Endothelial cell of umbilical vein (primary cell): ENCODE data around the gene SEMA6A. TPM values are rescaled to one million over a fixed set of nuclear protein-coding genes. Genes with fewer than 3 reads are reported as not detected.

Experiments
- BruUV-seq: library from RNA; stranded (reverse); fragments of 400-500 nt; replicated peaks from 2 replicates; lab custom pipeline; 2021; lab: Mats Ljungman, UMichigan
- CTCF ChIA-PET: fragments of 300-600, 350-600 bp; sonication (Branson Sonifier 250); formaldehyde crosslinking; loops from one replicate; lab custom pipeline; 2021; ENCODE audit warnings: antibody characterized with exemption, inconsistent platforms; lab: Charles Lee
- POLR2A ChIA-PET: fragments of 300-600, 350-600 bp; sonication (Branson Sonifier 250); formaldehyde crosslinking; loops from one replicate; lab custom pipeline; 2021; ENCODE audit warnings: antibody characterized with exemption, inconsistent platforms; lab: Charles Lee
- DNase-seq: peaks from one replicate; pipeline ENCODE4 v3.0.0-alpha.2; 2011; ENCODE audit warnings: low read depth, low spot score
- FAIRE-seq: peaks from 2 replicates; lab custom pipeline; 2011; peaks lifted over from hg19 to GRCh38; lab: Jason Lieb, UNC
- H2AFZ ChIP-seq: 2 replicates; pipeline ENCODE4 v1.6.0; 2012; ENCODE audit warnings: low read depth, low read length, control low read depth, inconsistent platforms
- H3K27ac ChIP-seq: 2 replicates; pipeline ENCODE4 v1.5.1; 2011; ENCODE audit warnings: low read depth, mild to moderate bottlenecking, control low read depth, low read length, moderate library complexity; ENCODE audit not compliant: insufficient read depth
- H3K27me3 ChIP-seq, 2 experiments: 2 replicates each; pipeline versions ENCODE4 v1.6.0 to v1.6.1; 2011; ENCODE audit warnings: low read length in 2 of 2, mixed read lengths in 1 of 2; ENCODE audit not compliant: control insufficient read depth in 2 of 2, insufficient read depth in 2 of 2
- H3K36me3 ChIP-seq, 2 experiments: 2 replicates in 1 of 2; 3 replicates in 1 of 2; pipeline ENCODE4 v1.5.1; 2011; ENCODE audit warnings: low read length in 2 of 2, mild to moderate bottlenecking in 1 of 2, moderate library complexity in 1 of 2; ENCODE audit not compliant: control insufficient read depth in 2 of 2, insufficient read depth in 2 of 2; ENCODE audit errors: extremely low read depth in 1 of 2
- H3K4me1 ChIP-seq: 3 replicates; pipeline ENCODE4 v1.5.1; 2011; ENCODE audit warnings: mild to moderate bottlenecking, low read length; ENCODE audit not compliant: control insufficient read depth, insufficient read depth; ENCODE audit errors: extremely low read depth
- H3K4me2 ChIP-seq: 2 replicates; pipeline ENCODE4 v1.6.1; 2011; ENCODE audit warnings: low read length, control low read depth, mixed read lengths; ENCODE audit not compliant: insufficient read depth
- H3K4me3 ChIP-seq, 3 experiments: fragments of 200-600 bp in 1 of 3; sonication (generic), shearing (Covaris generic) in 1 of 3; replicated peaks in 1 of 3; 2 replicates each; pipeline ENCODE4 v1.5.1; 2011 to 2016; ENCODE audit warnings: control low read depth in 3 of 3, low read length in 3 of 3, mild to moderate bottlenecking in 2 of 3, inconsistent platforms in 1 of 3, low read depth in 1 of 3, moderate library complexity in 1 of 3; ENCODE audit not compliant: insufficient read depth in 1 of 3
- H3K79me2 ChIP-seq: 2 replicates; pipeline ENCODE4 v1.6.0; 2012; ENCODE audit warnings: low read length, inconsistent platforms; ENCODE audit not compliant: control insufficient read depth, insufficient read depth
- H3K9ac ChIP-seq: replicated peaks from 2 replicates; pipeline ENCODE3; 2011; ENCODE audit warnings: low read length, control low read depth; ENCODE audit not compliant: insufficient read depth; ENCODE audit errors: extremely low read depth
- H3K9me1 ChIP-seq: replicated peaks from 3 replicates; pipeline ENCODE4 v1.6.0; 2011; ENCODE audit warnings: mild to moderate bottlenecking, low read length; ENCODE audit not compliant: control insufficient read depth, insufficient read depth; ENCODE audit errors: extremely low read depth
- H3K9me3 ChIP-seq: replicated peaks from 2 replicates; pipeline ENCODE4 v1.5.1; 2012; ENCODE audit warnings: low read length, inconsistent platforms; ENCODE audit not compliant: control insufficient read depth, insufficient read depth
- H4K20me1 ChIP-seq: replicated peaks from 2 replicates; pipeline ENCODE3; 2011; ENCODE audit warnings: mild to moderate bottlenecking, low read length; ENCODE audit not compliant: control insufficient read depth, insufficient read depth; ENCODE audit errors: extremely low read depth
- CTCF ChIP-seq, 2 donors: IDR thresholded peaks; 1 replicate in 1 of 2; 2 replicates in 1 of 2; pipeline ENCODE4 v1.5.1; 2011; ENCODE audit warnings: low read length in 2 of 2, mild to moderate bottlenecking in 2 of 2, moderate library complexity in 2 of 2, control low read depth in 1 of 2, inconsistent platforms in 1 of 2, low read depth in 1 of 2; ENCODE audit not compliant: insufficient read depth in 1 of 2; ENCODE audit errors: extremely low read depth in 1 of 2
- EZH2 ChIP-seq: IDR thresholded peaks from 2 replicates; pipeline ENCODE4 v1.6.1; 2012; ENCODE audit warnings: borderline replicate concordance, low read depth, mild to moderate bottlenecking, moderate library complexity, low read length, inconsistent platforms; ENCODE audit not compliant: severe bottlenecking
- FOS ChIP-seq: IDR thresholded peaks from 2 replicates; pipeline ENCODE4 v1.6.1; 2011; ENCODE audit warnings: mild to moderate bottlenecking, low read length, moderate library complexity, borderline replicate concordance; ENCODE audit not compliant: insufficient read depth
- GATA2 ChIP-seq: IDR thresholded peaks from 2 replicates; pipeline ENCODE4 v1.7.0; 2011; ENCODE audit warnings: low read depth, mild to moderate bottlenecking, moderate library complexity, mixed read lengths, low read length; ENCODE audit not compliant: insufficient read length, insufficient read depth
- JUN ChIP-seq: IDR thresholded peaks from 2 replicates; pipeline ENCODE4 v1.6.1; 2011; ENCODE audit warnings: borderline replicate concordance, low read depth; ENCODE audit not compliant: insufficient read length, insufficient read depth
- MAX ChIP-seq: IDR thresholded peaks from 2 replicates; pipeline ENCODE4 v1.6.1; 2011; ENCODE audit not compliant: insufficient read depth, insufficient read length
- MYC ChIP-seq: IDR thresholded peaks from one replicate; pipeline ENCODE4 v1.6.1; 2011; ENCODE audit warnings: mild to moderate bottlenecking, low read depth, low read length
- POLR2A ChIP-seq: IDR thresholded peaks from 2 replicates; pipeline ENCODE4 v1.6.1; 2012; ENCODE audit warnings: low read depth, mild to moderate bottlenecking, control low read depth, low read length
- POLR2AphosphoS5 ChIP-seq: IDR thresholded peaks from 2 replicates; pipeline ENCODE4 v1.6.1; 2012; ENCODE audit warnings: low read depth, mild to moderate bottlenecking, control low read depth, low read length, moderate library complexity; ENCODE audit not compliant: insufficient read depth
- dilution Hi-C: fragments of 300-500 bp; cut with MboI; formaldehyde crosslinking; loops from one replicate; pipeline ENCODE4 v1.15.0; 2019; ENCODE audit warnings: low sequenced_read_pairs; ENCODE audit not compliant: extremely low pct_ligation_motif_present
- intact Hi-C: fragments of 100-400 bp; cut with micrococcal nuclease; formaldehyde crosslinking; loops from one replicate; pipeline ENCODE4 v1.10.0; 2022
- polyA plus RNA-seq, 4 experiments: library from polyadenylated mRNA; depleted of rRNA in 3 of 4; stranded (reverse) in 3 of 4; unstranded in 1 of 4; fragments of >200 nt; gene quantifications; 2 replicates each; pipeline versions ENCODE4 v1.2.1 to v1.2.3, GENCODE V29; 2011 to 2012; ENCODE audit warnings: missing spikeins in 1 of 4
- total RNA-seq: library from RNA; stranded (reverse); gene quantifications from 2 replicates; pipeline ENCODE4 v1.2.3, GENCODE V29; 2021

SEMA6A gene
- total and polyA plus RNA-seq, 2 donors (not counting 3 experiments of a cell fraction or from before 2014, with no cell fraction given): 0.43 to 1.5 TPM

DNA sequence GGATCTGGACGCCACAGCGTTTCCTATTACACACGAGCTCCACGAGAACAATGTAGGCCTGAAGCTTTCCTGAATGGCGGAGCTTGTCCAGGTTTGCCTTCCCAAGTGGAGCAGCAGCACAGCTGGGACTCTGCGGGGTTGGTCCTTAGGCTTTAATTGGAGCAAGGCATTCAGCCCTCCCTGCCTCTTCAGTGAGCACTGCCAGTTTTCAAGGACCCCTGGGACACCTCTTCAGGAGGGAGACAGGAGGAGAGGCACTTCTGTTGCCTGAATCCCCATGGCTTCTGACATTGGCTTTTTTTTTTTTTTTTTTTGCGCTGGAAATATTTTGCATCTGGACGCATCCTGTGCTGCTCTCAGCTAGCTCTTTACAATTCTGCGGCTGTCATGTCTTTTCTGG, 179.4 kb downstream of the SEMA6A start:
- POLR2A ChIA-PET: no interaction called here
- H3K9ac ChIP-seq: no peak overlapping the region
- no peak for DNase-seq
- dilution Hi-C loops (no loop called here), intact Hi-C loops (no loop called here)
- H3K9me3 ChIP-seq: no peaks in the 10 kb centered on the region
- no peak overlapping the region for H3K27ac ChIP-seq
- no peak for FAIRE-seq
- BruUV-seq: no TSS peak
- no peaks in the 10 kb centered on the region for H3K27me3 ChIP-seq
- H3K36me3 ChIP-seq: no peaks in the 10 kb centered on the region
- H3K9me1 ChIP-seq: no peaks in the 10 kb centered on the region
- H3K79me2 ChIP-seq: no peaks in the 10 kb centered on the region
- no peak overlapping the region for H2AFZ ChIP-seq
- H3K4me2 ChIP-seq: no peak overlapping the region
- CTCF ChIA-PET: interaction anchor here (1.6 kb wide), 1 partner anchor 9 kb away, joined by 5 read pairs; no protein-coding TSS in a partner anchor
- no peak overlapping the region for H3K4me3 ChIP-seq
- TF ChIP-seq FOS (no peak), GATA2 (no peak), POLR2A (no peak), CTCF (IDR thresholded peaks at IDR 0.05; ENCODE audit: extremely low read depth in 1 of 2, insufficient read depth in 1 of 2, low read depth in 1 of 2, low read length in 2 of 2) (no peak), MYC (no peak), POLR2AphosphoS5 (no peak), MAX (no peak), EZH2 (no peak), JUN (no peak)
- no peaks in the 10 kb centered on the region for H3K4me1 ChIP-seq
- H4K20me1 ChIP-seq: no peaks in the 10 kb centered on the region
